SK-N-SH (cell line): ENCODE data around the gene LRRC75A. TPM values are rescaled to one million over a fixed set of nuclear protein-coding genes. Genes with fewer than 3 reads are reported as not detected.

Source experiments
- CTCF ChIA-PET: fragments of 300-600, 350-600 bp; formaldehyde crosslinking; extraction: SDS; loops from one replicate; lab custom pipeline; 2021; lab: Yijun Ruan, JAX
- POLR2A ChIA-PET: fragments of 350-600 bp; sonication (Branson Sonifier 250); formaldehyde crosslinking; extraction: SDS; loops from one replicate; lab custom pipeline; 2020; ENCODE audit warnings: antibody characterized with exemption, inconsistent platforms; lab: Yijun Ruan, JAX
- DNase-seq: peaks from one replicate; pipeline ENCODE4 v3.0.0; 2012
- H2AFZ ChIP-seq: fragments of 200-600 bp; sonication (generic); 2 replicates; pipeline ENCODE4 v1.8.1; 2016; ENCODE audit warnings: antibody characterized with exemption, mild to moderate bottlenecking, low read depth
- H3F3A ChIP-seq: fragments of 200-600 bp; sonication (generic); replicated peaks from 2 replicates; pipeline ENCODE3; 2016; ENCODE audit warnings: antibody characterized with exemption, mild to moderate bottlenecking; ENCODE audit not compliant: insufficient read depth
- H3K27ac ChIP-seq, 2 experiments: fragments of 200-500 bp in 1 of 2; fragments of 200-600 bp in 1 of 2; sonication (Bioruptor generic) in 1 of 2; sonication (generic), shearing (Covaris generic) in 1 of 2; 2 replicates each; pipeline versions ENCODE4 v1.5.1 to v1.6.1; 2014 to 2016; ENCODE audit warnings: low read depth in 2 of 2, inconsistent platforms in 1 of 2, low read length in 1 of 2, mild to moderate bottlenecking in 1 of 2, mixed read lengths in 1 of 2
- H3K27me3 ChIP-seq: fragments of 200-600 bp; sonication (generic), shearing (Covaris generic); 2 replicates; pipeline ENCODE4 v1.6.1; 2016; ENCODE audit warnings: mixed run types; ENCODE audit not compliant: insufficient read depth
- H3K36me3 ChIP-seq, 2 experiments: fragments of 200-500 bp in 1 of 2; fragments of 200-600 bp in 1 of 2; sonication (Bioruptor generic) in 1 of 2; sonication (generic) in 1 of 2; replicated peaks in 1 of 2; 2 replicates each; pipeline versions ENCODE3 to v1.5.1; 2014 to 2016; ENCODE audit warnings: low read length in 1 of 2, mild to moderate bottlenecking in 1 of 2; ENCODE audit not compliant: insufficient read depth in 2 of 2, control insufficient read depth in 1 of 2
- H3K4me1 ChIP-seq, 2 experiments: fragments of 200-500 bp in 1 of 2; fragments of 200-600 bp in 1 of 2; sonication (Bioruptor generic) in 1 of 2; sonication (generic), shearing (Covaris generic) in 1 of 2; 2 replicates each; pipeline versions ENCODE4 v1.5.1 to v1.6.1; 2014 to 2016; ENCODE audit warnings: low read depth in 1 of 2, low read length in 1 of 2, mixed run types in 1 of 2; ENCODE audit not compliant: insufficient read depth in 2 of 2, control insufficient read depth in 1 of 2
- H3K4me2 ChIP-seq: fragments of 200-600 bp; sonication (generic), shearing (Covaris generic); 2 replicates; pipeline ENCODE4 v1.6.1; 2017; ENCODE audit warnings: mixed run types
- H3K4me3 ChIP-seq, 2 experiments: fragments of 200-500 bp in 1 of 2; fragments of 200-600 bp in 1 of 2; sonication (Bioruptor generic) in 1 of 2; sonication (generic), shearing (Covaris generic) in 1 of 2; 2 replicates each; pipeline versions ENCODE4 v1.5.1 to v1.8.1; 2014 to 2016; ENCODE audit warnings: low read depth in 2 of 2, inconsistent platforms in 1 of 2, low read length in 1 of 2, mild to moderate bottlenecking in 1 of 2, mixed read lengths in 1 of 2, moderate library complexity in 1 of 2
- H3K79me2 ChIP-seq: fragments of 200-600 bp; sonication (generic); 2 replicates; pipeline ENCODE4 v1.8.1; 2017; ENCODE audit warnings: mild to moderate bottlenecking; ENCODE audit not compliant: insufficient read depth
- H3K9ac ChIP-seq: fragments of 200-600 bp; sonication (generic); 2 replicates; pipeline ENCODE4 v1.6.1; 2017; ENCODE audit warnings: mixed run types
- H3K9me2 ChIP-seq: fragments of 200-600 bp; sonication (generic); 2 replicates; pipeline ENCODE4 v1.6.1; 2017; ENCODE audit warnings: mixed run types
- H3K9me3 ChIP-seq: fragments of 200-600 bp; sonication (generic); 2 replicates; pipeline ENCODE4 v1.6.1; 2017; ENCODE audit warnings: mixed run types, mild to moderate bottlenecking, moderate library complexity
- H4K20me1 ChIP-seq: fragments of 200-600 bp; sonication (generic); 2 replicates; pipeline ENCODE4 v1.6.1; 2017; ENCODE audit warnings: mild to moderate bottlenecking, mixed run types; ENCODE audit not compliant: insufficient read depth
- CHD2 ChIP-seq: fragments of 150-350 bp; IDR thresholded peaks from 2 replicates; pipeline ENCODE4 v1.6.1; 2018; ENCODE audit warnings: low read length; ENCODE audit not compliant: partially characterized antibody
- CTCF ChIP-seq: fragments of 200-600 bp; sonication (generic); IDR thresholded peaks from 2 replicates; pipeline ENCODE4 v1.6.1; 2017; ENCODE audit warnings: antibody characterized with exemption, mild to moderate bottlenecking, moderate library complexity
- ELF1 ChIP-seq: IDR thresholded peaks from 2 replicates; pipeline ENCODE4 v1.4.0; 2012
- EZH2phosphoT487 ChIP-seq: fragments of 200-600 bp; sonication (generic); IDR thresholded peaks from 2 replicates; pipeline ENCODE4 v1.6.1; 2017; ENCODE audit warnings: low read depth, mixed run types, mild to moderate bottlenecking, antibody characterized with exemption, moderate library complexity, borderline replicate concordance
- FOXJ3 ChIP-seq: sonication (generic); formaldehyde crosslinking; IDR thresholded peaks from 2 replicates; pipeline ENCODE4 v1.5.1; 2020; ENCODE audit warnings: mild to moderate bottlenecking, missing genetic modification reagents
- GABPA ChIP-seq: IDR thresholded peaks from 2 replicates; pipeline ENCODE4 v1.4.0; 2012; ENCODE audit warnings: low read depth, mild to moderate bottlenecking
- IRF3 ChIP-seq: fragments of 150-350 bp; IDR thresholded peaks from 2 replicates; pipeline ENCODE4 v1.6.1; 2016; ENCODE audit warnings: mild to moderate bottlenecking, low read depth, low read length
- JUND ChIP-seq: IDR thresholded peaks from 2 replicates; pipeline ENCODE4 v1.4.0; 2012
- MAX ChIP-seq: IDR thresholded peaks from 2 replicates; pipeline ENCODE4 v1.4.0; 2012; ENCODE audit warnings: low read depth
- NFIC ChIP-seq: IDR thresholded peaks from 2 replicates; pipeline ENCODE4 v1.4.0; 2012; ENCODE audit warnings: borderline replicate concordance
- NRF1 ChIP-seq: IDR thresholded peaks from 2 replicates; pipeline ENCODE4 v1.6.1; 2012; ENCODE audit warnings: low read depth, mild to moderate bottlenecking, low read length
- RAD21 ChIP-seq: IDR thresholded peaks from 2 replicates; pipeline ENCODE4 v1.6.1; 2012; ENCODE audit warnings: mild to moderate bottlenecking, low read length
- RFX5 ChIP-seq: IDR thresholded peaks from 2 replicates; pipeline ENCODE4 v1.6.1; 2012; ENCODE audit warnings: mild to moderate bottlenecking, improper control_type of control experiment, low read length
- SMC3 ChIP-seq: IDR thresholded peaks from 2 replicates; pipeline ENCODE4 v1.6.1; 2012; ENCODE audit warnings: low read depth, low read length, improper control_type of control experiment
- TAF1 ChIP-seq: IDR thresholded peaks from 2 replicates; pipeline ENCODE4 v1.6.1; 2012; ENCODE audit warnings: low read depth, mild to moderate bottlenecking, low read length, moderate library complexity, borderline replicate concordance
- TCF12 ChIP-seq: IDR thresholded peaks from 2 replicates; pipeline ENCODE4 v1.4.0; 2012
- TEAD4 ChIP-seq: IDR thresholded peaks from 2 replicates; pipeline ENCODE4 v1.4.0; 2012; ENCODE audit warnings: mild to moderate bottlenecking, borderline replicate concordance; ENCODE audit not compliant: insufficient read depth
- USF1 ChIP-seq: IDR thresholded peaks from 2 replicates; pipeline ENCODE4 v1.4.0; 2012; ENCODE audit warnings: low read depth, borderline replicate concordance
- ZBTB33 ChIP-seq: IDR thresholded peaks from 2 replicates; pipeline ENCODE4 v1.4.0; 2012; ENCODE audit warnings: low read depth, borderline replicate concordance
- WGBS: methylation state at CpG from one replicate; pipeline ENCODE4 v1.1.6; 2017; ENCODE audit warnings: low lambda C conversion rate; 5-methylcytosine and 5-hydroxymethylcytosine counted together
- polyA plus RNA-seq, 3 experiments: library from polyadenylated mRNA; depleted of rRNA; stranded (reverse); fragments of >200 nt; gene quantifications; 2 replicates each; pipeline ENCODE4 v1.2.3, GENCODE V29; 2012

LRRC75A gene
- polyA plus RNA-seq, 1 of the 3 experiments (the other 2 are of a cell fraction): 1.2 TPM

- H3K4me2 ChIP-seq: no peak overlapping the region
- WGBS: 91% methylated on average over 11 of the region's 12 CpGs
- peaks cover 51% of the 10 kb centered on the region for H3F3A ChIP-seq
- no peak overlapping the region for H3K4me3 ChIP-seq
- H3K9ac ChIP-seq: no peak overlapping the region
- no peak for DNase-seq
- POLR2A ChIA-PET: no interaction called here
- H3K4me1 ChIP-seq: peaks cover 13 to 20% of the 10 kb centered on the region in 2 experiments; a peak in 3 of 4 replicates
- no peaks in the 10 kb centered on the region for H3K9me3 ChIP-seq
- H3K9me2 ChIP-seq: no peaks in the 10 kb centered on the region
- H3K36me3 ChIP-seq: peaks cover 32 to 48% of the 10 kb centered on the region in 2 experiments
- no peak for TF ChIP-seq RFX5
- TF ChIP-seq GABPA: no peak
- TF ChIP-seq USF1: no peak
- TF ChIP-seq EZH2phosphoT487: no peak
- no peak for TF ChIP-seq SMC3
- no peak for TF ChIP-seq NRF1
- no peak for TF ChIP-seq FOXJ3 (CRISPR knock-in tag)
- no peak for TF ChIP-seq CHD2
- no peak for TF ChIP-seq JUND
- no peak for TF ChIP-seq CTCF
- no peak for TF ChIP-seq TAF1
- TF ChIP-seq TCF12: no peak
- TF ChIP-seq NFIC: no peak
- no peak for TF ChIP-seq ELF1
- TF ChIP-seq TEAD4: no peak
- no peak for TF ChIP-seq IRF3
- no peak for TF ChIP-seq MAX
- no peak for TF ChIP-seq ZBTB33
- no peak for TF ChIP-seq RAD21
- TF ChIP-seq, all 33 proteins: peak for 0
- CTCF ChIA-PET: interaction anchor here (2.2 to 33.7 kb wide), 2 partner anchors 74 to 83 kb away, joined by 10 to 746 read pairs; no protein-coding TSS in a partner anchor
- H3K79me2 ChIP-seq: peaks cover 19% of the 10 kb centered on the region
- peaks cover 68% of the 10 kb centered on the region for H4K20me1 ChIP-seq
- no peaks in the 10 kb centered on the region for H3K27me3 ChIP-seq
- no peak overlapping the region; a peak in 1 of 4 replicates for H3K27ac ChIP-seq
- no peak overlapping the region for H2AFZ ChIP-seq
Measured at GRCh38 chr17:16446338-16446983, 45.5 kb downstream of the LRRC75A start.
